H1 (cell line): ENCODE measurements around the gene HS6ST2. TPM values are rescaled to one million over a fixed set of nuclear protein-coding genes. Genes with fewer than 3 reads are reported as not detected.

Experiments used
- KDM5A ChIP-seq: fragments of 200-600 bp; IDR thresholded peaks from 2 replicates; pipeline ENCODE4 v1.7.1; 2012; ENCODE audit warnings: mild to moderate bottlenecking, low read length, inconsistent platforms, mixed read lengths
- MAX ChIP-seq: IDR thresholded peaks from 2 replicates; pipeline ENCODE4 v1.6.1; 2012; ENCODE audit warnings: inconsistent platforms
- RBBP5 ChIP-seq: IDR thresholded peaks from 2 replicates; pipeline ENCODE4 v1.7.1; 2012; ENCODE audit warnings: low read depth, mild to moderate bottlenecking, inconsistent platforms, low read length, moderate library complexity, borderline replicate concordance
- SAP30 ChIP-seq: fragments of 300-600 bp; sonication (generic); IDR thresholded peaks from 2 replicates; pipeline ENCODE4 v1.7.1; 2012; ENCODE audit warnings: low read length, moderate library complexity, mild to moderate bottlenecking, inconsistent platforms; ENCODE audit not compliant: insufficient read depth, insufficient replicate concordance
- SP2 ChIP-seq: IDR thresholded peaks from 2 replicates; pipeline ENCODE4 v1.6.1; 2012; ENCODE audit warnings: mild to moderate bottlenecking, low read length, inconsistent platforms
- polyA plus RNA-seq, 7 experiments: library from polyadenylated mRNA; depleted of rRNA in 3 of 7; stranded (reverse) in 5 of 7; unstranded in 2 of 7; fragments of >200 nt in 5 of 7; fragments of 200-250 nt in 2 of 7; gene quantifications; 1 replicate in 5 of 7; 2 replicates in 1 of 7; 4 replicates in 1 of 7; pipeline versions ENCODE4 v1.2.1 to v1.2.3, GENCODE V29; 2011 to 2013; ENCODE audit warnings: missing spikeins in 2 of 7, mixed read lengths in 2 of 7
- total RNA-seq: library from RNA; stranded (reverse); fragmentation: NEBNext Ultra II Directional; extraction: Animal tissue kit (Norgen Biotek cat#: 25700); gene quantifications from 2 replicates; pipeline ENCODE4 v1.2.1, GENCODE V29; 2021
- TF ChIP-seq, protein P1 (sequence below): fragments of 300-600 bp; sonication (generic); IDR thresholded peaks from 2 replicates; pipeline ENCODE4 v1.7.1; 2012; ENCODE audit warnings: low read length, moderate library complexity, mild to moderate bottlenecking, inconsistent platforms; ENCODE audit not compliant: insufficient replicate concordance

HS6ST2 gene
- total and polyA plus RNA-seq, 2 of the 8 experiments (the other 6 are each of a cell fraction or from before 2014, with no cell fraction given): 3.9 TPM

GRCh38 chrX:132842460-132843238 is 115.8 kb downstream of the HS6ST2 start (continued):
- TF ChIP-seq, protein P1, sequence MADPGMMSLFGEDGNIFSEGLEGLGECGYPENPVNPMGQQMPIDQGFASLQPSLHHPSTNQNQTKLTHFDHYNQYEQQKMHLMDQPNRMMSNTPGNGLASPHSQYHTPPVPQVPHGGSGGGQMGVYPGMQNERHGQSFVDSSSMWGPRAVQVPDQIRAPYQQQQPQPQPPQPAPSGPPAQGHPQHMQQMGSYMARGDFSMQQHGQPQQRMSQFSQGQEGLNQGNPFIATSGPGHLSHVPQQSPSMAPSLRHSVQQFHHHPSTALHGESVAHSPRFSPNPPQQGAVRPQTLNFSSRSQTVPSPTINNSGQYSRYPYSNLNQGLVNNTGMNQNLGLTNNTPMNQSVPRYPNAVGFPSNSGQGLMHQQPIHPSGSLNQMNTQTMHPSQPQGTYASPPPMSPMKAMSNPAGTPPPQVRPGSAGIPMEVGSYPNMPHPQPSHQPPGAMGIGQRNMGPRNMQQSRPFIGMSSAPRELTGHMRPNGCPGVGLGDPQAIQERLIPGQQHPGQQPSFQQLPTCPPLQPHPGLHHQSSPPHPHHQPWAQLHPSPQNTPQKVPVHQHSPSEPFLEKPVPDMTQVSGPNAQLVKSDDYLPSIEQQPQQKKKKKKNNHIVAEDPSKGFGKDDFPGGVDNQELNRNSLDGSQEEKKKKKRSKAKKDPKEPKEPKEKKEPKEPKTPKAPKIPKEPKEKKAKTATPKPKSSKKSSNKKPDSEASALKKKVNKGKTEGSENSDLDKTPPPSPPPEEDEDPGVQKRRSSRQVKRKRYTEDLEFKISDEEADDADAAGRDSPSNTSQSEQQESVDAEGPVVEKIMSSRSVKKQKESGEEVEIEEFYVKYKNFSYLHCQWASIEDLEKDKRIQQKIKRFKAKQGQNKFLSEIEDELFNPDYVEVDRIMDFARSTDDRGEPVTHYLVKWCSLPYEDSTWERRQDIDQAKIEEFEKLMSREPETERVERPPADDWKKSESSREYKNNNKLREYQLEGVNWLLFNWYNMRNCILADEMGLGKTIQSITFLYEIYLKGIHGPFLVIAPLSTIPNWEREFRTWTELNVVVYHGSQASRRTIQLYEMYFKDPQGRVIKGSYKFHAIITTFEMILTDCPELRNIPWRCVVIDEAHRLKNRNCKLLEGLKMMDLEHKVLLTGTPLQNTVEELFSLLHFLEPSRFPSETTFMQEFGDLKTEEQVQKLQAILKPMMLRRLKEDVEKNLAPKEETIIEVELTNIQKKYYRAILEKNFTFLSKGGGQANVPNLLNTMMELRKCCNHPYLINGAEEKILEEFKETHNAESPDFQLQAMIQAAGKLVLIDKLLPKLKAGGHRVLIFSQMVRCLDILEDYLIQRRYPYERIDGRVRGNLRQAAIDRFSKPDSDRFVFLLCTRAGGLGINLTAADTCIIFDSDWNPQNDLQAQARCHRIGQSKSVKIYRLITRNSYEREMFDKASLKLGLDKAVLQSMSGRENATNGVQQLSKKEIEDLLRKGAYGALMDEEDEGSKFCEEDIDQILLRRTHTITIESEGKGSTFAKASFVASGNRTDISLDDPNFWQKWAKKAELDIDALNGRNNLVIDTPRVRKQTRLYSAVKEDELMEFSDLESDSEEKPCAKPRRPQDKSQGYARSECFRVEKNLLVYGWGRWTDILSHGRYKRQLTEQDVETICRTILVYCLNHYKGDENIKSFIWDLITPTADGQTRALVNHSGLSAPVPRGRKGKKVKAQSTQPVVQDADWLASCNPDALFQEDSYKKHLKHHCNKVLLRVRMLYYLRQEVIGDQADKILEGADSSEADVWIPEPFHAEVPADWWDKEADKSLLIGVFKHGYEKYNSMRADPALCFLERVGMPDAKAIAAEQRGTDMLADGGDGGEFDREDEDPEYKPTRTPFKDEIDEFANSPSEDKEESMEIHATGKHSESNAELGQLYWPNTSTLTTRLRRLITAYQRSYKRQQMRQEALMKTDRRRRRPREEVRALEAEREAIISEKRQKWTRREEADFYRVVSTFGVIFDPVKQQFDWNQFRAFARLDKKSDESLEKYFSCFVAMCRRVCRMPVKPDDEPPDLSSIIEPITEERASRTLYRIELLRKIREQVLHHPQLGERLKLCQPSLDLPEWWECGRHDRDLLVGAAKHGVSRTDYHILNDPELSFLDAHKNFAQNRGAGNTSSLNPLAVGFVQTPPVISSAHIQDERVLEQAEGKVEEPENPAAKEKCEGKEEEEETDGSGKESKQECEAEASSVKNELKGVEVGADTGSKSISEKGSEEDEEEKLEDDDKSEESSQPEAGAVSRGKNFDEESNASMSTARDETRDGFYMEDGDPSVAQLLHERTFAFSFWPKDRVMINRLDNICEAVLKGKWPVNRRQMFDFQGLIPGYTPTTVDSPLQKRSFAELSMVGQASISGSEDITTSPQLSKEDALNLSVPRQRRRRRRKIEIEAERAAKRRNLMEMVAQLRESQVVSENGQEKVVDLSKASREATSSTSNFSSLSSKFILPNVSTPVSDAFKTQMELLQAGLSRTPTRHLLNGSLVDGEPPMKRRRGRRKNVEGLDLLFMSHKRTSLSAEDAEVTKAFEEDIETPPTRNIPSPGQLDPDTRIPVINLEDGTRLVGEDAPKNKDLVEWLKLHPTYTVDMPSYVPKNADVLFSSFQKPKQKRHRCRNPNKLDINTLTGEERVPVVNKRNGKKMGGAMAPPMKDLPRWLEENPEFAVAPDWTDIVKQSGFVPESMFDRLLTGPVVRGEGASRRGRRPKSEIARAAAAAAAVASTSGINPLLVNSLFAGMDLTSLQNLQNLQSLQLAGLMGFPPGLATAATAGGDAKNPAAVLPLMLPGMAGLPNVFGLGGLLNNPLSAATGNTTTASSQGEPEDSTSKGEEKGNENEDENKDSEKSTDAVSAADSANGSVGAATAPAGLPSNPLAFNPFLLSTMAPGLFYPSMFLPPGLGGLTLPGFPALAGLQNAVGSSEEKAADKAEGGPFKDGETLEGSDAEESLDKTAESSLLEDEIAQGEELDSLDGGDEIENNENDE: no peak
- TF ChIP-seq SAP30 (no peak), SP2 (no peak), MAX (no peak), KDM5A (no peak), RBBP5 (no peak)
